Measurements from ENCODE around the gene OPRL1.
A peak's percentile ranks its signal among the peaks of the same experiment; 100 is the strongest.

OPRL1 gene

DNA sequence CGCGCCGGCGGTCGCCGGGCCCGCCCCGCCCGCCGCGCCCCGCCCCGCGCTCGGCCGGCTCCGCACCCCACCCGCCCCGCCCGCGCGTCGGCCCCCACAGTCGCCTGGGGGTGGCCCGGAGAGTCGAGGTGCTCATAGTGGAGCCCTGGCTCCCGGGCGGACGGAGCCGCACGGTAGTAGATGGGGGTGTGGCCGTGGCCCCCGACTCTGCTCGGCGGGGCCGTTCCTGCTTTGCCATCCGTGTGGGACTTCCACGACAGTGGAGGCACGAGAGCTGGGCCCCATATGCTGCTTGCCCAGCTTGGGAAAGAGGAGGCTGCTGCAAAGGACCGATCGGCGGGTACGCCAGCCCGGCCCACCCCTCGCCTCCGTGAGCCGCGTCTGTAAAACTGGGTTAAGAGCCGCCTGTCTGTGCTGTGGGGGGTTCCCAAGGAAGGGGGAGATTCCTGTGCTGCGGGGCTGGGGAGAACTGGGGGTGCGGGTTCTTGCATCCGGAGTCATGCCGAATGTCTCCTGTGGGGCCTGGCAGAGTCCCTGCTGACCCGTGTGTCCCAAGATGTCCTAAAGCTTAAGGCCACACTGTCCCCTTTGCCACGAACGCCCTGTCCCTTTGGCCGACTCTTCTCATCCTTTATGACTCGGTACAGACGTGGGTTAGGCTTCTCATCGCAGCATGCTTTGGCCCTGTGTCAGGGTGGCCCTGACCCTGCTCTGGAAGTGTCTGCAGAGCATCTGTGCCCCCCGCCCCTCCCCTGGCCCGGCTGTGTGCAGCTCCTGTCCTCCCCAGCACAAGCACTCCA, at the start of gene OPRL1:
Gene OPRL1, plus strand, starts transcription at position 70 of the 800 bp plus-strand sequence. CDS start 12,639 bp downstream, outside the sequence.
- DNase-seq = no peak

DNA sequence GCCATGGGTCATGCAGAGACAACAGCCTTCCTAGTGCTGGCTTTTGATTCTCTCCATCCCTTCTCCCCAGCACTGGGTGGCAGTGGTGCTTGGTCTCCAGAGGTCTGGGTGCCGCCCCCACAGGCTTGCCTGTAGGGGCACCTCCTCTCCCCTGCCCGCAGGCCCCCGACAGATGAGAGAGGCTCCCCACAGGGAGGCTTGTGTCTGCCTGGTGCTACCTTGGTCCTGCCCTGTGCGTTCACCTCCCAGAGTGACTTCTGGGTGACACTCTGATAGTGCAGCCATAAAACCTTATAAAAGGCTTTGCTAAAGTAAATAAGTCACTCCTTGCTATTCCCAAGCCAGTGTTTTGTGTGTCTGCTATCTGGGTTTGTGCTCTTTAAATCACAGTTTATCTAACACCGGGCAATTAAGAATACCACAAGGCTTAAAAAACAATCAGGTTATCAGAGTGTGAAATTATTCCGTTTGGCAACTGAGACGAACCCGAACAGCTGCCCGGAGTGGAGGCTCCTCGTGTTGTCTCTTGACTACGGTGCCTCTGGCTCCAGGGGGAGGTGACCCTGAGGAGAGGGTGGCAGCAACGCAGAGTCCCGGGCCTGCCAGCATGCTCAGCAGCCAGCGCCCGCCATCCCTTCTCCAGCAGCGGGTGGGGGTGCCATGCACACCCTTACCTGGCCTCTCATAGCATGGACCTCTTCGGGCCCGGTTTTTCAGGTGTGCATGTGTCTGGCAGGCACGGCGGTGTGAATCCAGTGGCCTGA, 49.3 kb upstream of the OPRL1 start:
- no peak for DNase-seq

DNA sequence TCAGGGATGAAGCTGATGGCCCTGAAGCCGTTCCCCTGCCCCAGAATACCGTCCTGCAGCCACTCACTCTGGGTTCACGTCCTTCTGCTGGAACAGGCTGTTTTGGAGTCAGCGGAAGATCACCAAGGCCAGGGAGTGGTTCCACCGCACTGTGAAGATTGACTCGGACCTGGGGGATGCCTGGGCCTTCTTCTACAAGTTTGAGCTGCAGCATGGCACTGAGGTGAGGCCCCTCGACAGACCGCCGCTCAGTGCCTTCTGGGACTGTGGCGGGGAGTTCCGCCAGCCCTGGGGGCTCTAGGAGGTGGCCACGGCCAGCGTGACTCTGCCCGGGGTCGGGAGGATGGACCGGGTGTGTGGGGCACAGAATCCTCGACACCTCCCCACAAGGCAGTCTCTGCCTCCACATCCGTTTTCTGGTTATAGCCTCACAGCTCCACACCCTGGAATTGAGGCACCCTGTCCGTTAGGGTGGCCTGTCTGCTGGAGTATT, 48.0 kb upstream of the OPRL1 start:
- DNase-seq = no peak

DNA sequence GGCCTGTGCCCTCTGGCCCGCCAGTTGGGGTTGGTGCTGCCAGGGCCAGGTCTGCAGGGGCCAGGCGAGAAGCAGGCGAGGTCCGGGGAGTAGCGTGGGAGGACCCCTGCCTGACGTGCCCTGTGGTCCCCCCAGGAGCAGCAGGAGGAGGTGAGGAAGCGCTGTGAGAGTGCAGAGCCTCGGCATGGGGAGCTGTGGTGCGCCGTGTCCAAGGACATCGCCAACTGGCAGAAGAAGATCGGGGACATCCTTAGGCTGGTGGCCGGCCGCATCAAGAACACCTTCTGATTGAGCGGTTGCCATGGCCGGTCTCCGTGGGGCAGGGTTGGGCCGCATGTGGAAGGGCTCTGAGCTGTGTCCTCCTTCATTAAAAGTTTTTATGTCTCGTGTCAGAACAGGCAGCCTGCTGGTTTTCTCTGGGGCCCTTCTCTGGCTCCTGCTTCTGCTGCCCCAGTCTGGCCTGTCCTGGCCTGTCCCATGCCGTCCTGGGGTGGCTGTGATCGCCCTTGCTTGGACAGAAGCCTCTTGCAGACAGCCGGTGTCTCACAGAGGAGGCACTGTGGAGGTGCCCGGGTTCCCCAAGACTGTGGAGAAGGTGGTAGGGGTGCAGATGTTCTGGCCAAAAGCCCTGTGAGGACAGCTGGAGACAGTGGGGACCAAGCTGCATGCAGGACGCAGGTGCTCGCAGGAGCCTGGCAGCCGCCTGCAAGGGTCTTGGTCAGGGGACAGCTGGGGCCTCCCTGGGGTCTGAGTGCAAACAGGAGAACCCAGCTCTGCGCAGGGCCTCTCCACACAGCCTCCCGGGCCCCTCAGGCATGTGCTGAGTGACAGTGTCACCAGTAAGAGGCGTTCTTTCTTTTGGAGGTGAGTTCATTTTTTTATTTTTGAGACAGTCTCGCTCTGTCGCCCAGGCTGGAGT, 46.9 kb upstream of the OPRL1 start:
- no peak for DNase-seq

DNA sequence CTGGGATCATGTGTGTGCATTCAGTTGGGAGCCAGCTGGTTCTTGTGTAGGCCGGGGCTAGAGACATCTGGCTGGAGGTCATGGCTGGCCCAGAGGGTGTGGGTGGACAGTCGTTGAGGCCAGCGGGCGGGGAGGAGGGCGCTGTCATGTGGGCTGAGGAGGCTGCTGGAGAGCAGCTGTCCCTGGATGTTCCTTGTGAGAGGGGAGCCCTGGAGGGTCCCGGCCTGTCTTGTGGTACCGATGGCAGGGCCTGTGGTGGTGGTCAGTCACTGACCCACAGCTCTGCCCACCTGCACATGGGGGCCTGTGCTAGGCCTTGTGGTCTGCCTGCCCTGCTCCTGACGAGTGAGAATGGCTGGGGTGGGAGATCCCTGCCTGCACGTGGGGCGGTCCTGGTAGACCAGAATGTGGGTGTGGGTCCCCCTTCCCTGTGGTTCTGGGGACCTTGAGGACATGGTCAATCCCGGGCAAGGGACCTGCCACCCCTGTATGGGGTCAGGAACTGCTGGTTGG, 45.8 kb upstream of the OPRL1 start:
- DNase-seq = no peak

DNA sequence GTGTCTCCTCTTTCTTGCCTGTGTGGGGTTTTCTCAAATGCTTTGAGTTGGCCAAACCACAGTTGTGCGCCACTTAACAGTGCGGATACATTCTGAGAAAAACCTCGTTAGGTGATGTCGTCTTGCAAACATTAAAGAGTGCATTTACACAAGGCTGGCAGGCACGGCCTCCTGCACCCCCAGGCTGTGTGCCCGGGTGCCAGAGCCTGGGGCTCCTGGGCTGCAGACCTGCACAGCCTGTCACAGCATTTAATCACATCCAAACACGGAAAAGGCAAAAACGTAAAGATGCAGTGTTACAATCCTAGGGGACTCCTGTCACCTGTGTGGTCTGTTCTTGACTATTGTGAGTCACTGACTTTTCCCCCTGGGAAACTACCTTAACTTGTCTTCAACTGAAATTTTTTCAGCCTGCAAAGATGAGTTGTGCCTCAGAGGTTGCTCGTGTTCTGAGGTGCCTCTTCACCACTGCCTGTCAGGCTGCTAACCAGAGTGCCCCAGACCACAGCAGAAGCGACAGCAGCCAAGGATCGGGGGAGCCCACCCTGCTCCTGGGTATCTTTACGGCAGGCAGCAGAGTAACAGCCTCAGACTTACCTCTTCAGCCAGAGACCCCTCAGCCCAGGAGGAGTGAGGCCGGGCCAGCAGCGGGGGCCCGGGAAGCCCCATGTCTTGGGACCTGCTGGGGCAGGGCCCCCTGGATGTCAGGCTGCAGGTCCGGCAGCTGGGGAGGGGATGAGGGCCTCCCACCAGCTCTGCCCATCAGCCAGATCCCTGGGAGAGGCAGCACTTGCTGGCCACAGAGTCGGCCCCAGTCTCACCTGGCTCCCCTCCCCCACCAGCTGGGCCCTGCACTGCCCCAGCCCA, 44.6 kb upstream of the OPRL1 start:
- DNase-seq = no peak

DNA sequence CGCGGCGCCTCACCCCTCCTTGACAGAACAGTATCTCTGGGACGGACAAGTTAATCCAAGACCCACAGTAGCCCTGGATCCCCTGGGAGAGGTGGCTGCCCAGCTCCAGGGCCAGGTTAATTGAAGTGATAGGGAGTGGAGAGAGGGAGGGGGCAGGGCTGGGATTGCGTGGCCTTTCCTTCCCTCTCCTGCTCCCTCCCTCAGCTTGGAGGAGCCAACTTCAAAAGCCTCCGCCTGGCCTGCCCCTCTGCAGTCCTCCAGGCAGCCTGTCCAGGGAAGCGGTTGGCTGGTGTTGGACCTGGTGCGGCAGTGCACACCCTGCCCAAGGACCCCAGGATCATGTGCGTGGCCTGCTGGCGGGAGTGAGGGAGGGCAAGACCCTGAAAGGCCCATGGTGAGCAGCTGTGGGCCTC, 43.9 kb upstream of the OPRL1 start, which contains the start of gene C20orf204:
Gene C20orf204, plus strand, starts transcription at position 250 of the 413 bp plus-strand sequence. Its CDS starts 142 bp downstream, at position 392.
- DNase-seq = no peak

DNA sequence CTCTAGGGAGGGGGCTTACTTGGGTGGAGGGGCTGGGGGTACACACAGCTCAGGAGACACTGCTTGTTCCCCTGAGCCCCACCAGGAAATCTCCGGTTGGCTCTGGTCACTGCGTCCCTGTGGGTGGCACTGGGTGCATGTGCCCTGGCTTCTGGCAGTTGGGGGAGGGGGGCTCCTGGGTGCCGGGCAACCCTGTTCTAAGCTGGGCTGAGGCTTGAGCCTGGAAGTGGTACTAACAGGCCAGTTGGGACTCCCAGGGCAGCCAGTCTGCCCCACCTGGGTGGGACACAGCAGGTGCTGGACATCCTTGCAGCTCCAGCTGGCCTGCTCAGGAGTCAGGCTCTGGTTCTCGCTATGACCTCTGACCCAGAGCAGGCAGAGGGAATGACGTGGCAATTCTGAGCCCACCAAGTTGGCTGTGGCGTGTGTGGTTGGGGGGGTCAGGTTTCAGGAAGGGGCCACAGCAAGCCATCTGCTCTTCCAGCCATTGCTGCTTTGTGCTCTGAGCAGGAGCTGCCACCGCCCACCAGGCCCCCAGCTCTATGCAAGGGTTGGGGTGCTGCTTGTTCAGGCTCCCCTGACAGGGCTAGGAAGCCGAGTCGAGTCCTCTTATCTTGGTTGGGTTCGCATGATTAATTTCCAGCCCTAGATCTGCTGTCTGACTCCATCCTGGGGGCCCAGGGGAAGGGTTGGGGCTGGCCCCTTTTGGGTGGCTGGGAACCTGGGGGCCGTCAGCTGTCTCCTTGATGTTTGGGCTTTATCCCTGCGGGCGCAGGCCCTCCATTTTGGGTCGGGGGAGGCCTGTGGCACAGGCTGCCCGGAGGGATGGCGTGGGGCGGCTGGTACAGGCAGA, 43.3 kb upstream of the OPRL1 start:
- DNase-seq = no peak

DNA sequence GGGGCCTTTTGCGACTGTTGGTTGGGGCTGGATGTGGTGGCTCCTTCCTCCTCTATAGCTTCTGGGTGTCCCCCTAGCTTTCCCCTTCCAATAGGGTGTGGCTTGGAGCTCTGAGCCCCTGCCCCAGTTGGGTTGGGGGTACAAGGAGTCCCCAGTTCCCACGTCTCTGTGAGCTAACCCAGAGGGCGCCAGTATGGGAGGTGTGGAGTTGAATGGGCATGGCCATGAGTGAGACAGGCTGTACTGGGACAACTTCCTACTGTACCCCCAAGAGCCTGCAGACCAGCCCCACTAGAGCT, 42.7 kb upstream of the OPRL1 start:
- DNase-seq = no peak

DNA sequence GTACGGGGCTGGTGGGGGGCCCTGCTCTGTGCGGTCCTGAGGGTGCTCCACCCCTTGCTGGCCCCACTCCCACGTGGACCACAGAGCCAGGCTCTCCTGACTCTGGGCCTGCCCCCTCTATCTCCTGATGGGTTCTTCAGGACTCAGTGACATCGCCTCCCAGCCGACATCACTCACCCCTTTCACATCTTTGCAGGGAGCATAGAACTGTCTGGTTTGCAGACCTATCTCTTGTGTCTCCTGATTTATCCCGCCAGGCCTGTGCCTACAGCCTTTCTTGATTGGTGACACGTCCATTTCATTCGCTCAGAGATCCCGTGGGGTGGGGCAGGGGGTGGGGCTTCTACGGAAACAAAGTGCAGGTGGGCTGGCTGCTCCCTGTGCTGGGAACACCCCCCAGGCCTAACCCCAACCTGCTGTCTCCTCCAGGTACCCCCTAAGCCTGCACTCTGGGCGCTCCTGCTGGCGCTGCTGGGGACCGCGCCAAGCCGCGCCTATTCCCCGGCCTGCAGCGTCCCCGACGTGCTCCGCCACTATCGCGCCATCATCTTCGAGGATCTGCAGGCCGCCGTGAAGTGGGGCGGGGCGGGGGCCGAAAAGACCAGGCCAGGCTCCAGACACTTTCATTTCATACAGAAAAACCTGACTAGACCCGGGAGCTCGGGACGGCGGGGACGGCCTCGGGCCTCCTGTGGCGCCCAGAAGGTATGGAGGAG, 42.2 kb upstream of the OPRL1 start:
- no peak for DNase-seq

DNA sequence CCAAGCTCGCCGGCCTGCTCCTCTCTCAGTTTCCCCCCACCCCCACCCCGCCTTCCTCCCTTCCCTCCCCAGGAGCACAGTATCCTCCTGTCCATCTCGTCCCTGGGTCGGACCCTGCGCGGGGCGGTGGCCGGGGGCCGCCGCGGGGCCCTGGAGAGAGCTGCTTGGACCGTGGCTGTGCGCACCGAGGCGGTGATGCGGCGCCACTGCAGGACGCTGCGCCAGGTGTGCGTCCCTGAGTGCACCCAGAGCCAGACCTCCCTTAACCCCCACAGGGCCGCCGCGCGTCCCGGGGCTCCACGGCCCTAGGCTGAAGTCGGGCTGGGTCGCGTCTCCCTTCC, 41.7 kb upstream of the OPRL1 start:
- no peak for DNase-seq

DNA sequence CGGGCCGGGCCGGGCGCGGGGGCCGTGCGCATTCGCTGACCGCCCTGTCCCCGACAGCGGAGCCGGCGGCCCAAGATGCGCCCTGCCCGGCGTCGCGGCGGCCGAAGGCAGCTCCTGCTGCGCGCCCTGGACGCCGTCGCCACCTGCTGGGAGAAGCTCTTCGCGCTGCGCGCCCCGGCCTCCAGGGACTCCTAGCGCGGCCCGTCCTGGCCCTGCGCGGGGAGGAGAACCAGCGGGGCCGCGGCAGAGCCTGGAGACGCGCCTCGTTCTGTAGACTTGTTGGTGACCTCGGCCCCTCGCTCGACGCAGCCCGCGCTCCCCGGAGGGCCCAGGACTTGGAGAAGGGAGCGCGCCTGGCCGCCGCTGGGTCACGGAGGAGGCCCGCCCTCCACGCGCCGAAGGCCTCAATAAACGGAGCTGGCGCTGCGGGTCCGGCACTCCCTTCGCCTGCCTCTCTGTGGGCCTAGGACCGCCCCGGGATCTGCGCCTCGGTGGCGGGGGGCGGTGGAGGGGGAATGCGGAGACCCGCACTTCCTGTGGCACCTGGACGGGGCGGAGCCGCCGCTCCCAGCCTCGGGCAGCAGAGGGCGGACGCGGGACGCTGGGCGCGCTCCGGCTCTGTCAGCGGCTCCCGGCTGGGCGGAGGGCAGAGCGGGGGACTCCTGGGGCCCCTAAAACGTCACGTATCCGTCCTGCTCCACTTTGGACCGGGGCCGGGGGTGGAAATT, 41.2 kb upstream of the OPRL1 start:
- peak; percentile 66 for DNase-seq

DNA sequence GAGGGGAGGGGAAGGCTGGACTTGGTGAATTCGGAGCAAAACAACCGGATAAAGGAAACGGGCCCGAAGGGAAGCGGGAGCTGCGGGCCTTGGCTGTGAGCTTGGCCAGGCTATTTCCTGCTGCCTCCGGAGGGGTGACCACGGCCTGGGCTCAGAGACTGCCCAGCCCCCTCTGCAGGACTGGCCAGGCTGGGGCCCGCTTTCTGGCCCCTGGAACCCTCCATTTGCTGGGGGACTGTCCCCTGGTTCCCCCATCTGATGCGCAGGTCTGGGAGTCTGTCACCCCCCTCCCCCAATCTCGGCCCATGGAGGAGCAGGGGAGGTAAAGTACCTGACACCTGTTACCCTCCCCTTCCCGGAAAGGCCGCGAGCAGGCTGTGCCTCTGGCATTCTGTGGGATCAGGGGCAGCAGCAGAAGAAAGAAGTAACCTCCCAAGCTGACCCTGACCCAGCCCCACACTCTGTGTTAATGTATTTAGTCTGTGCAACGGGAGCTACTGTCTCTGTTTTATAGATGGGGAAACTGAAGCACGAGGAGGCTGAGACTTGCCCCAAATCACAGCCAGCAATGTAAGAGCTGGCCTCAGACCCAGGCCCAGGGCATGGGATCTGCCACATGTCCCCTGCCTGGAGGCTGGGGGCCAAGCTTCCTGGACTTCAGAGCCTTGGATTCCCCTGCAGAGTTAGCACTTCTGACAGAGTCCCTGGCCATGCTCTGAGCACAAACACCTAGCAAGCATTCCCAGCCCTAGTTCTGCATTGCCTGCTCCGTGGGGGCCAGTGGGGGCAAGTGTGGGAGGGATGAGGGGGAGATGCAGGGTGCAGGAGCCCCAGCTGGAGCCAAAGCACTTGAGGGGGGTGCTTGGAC, 40.4 kb upstream of the OPRL1 start:
- no peak for DNase-seq

DNA sequence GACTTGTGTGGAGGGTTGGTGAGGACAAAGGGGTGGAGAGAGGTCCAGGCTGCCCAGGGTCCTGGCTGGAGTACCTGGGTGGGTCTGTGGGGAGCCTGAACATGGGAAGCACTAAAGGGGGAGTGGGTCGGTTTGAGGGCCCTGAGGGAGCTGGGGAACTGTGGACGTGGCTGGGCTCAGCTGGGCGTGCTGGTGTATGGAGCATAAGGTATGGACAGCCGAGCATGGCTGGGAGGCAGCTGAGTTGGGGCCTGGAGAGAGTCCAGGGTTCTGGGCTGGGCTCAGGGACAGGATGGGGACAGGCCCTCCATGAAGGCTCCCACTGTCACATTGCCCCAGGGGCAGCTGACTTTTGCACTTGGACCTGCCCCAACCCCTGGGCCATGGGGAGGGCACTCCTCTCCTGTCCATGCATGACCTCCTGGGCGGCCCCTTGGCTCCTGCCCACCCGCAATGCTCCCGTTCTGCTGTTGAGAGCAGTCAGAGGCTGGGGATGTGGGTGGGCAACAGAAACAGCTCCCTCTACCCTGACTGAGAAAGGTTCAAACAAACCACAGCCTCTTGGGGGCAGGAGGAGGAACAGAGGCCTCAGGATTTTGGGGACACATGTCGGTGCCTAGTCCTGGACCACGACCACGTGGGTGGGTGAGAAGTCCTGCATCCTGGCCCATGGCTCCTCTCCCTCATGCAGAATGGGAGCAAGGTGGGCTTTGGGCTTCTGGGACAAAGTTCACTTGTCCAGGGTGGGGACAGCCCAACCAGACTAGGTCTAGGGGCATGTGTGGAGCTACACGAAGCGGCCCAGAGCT, 39.4 kb upstream of the OPRL1 start:
- DNase-seq = no peak

DNA sequence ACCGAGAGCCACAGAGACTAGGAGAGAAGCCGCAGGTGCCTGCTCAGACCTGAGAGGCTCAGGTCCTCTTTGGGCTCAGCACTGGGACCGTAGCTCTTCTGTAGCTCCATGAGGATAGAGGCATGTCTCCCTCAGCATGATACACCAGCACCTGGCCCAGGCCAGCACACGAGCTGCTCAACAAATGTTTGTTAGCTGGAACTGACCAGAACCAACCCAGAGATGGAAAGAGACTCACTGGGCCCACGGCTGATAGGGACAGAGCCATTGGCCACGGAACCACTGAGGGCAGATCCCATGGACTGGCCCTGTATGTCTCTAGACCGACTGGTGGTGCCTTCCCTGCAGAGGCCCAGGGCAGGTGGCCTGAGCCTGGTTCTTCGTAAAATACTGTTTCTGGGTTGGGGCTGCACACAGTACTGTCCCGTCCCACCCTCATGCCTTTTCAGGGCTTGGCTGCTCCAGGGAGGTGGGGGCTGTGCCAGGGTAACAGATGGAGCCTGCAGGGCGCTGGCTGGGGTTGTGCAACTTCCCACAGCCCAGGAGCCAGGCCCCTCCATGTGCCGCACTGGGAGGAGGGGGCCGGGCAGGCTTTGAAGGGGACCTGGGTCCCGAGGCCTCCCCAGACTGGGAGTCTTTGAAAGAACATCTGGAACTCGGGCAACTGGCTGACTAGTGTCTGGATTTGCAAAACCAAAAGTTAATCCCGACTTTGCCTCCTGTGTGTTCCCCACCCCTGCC, 38.7 kb upstream of the OPRL1 start:
- no peak for DNase-seq

DNA sequence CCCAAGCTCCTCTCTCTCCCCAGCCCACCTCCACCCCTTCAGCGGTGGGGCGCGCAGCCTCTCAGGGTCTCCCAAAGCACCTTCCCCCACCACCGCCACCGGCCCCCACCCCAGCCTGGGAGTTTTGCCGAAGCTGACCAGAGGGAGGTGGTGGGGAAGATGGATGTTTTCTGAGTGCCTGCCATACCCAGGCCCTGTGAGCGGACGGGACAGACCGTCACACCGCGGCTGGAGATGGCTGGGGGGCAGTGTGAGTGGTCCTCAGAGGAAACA, 38.2 kb upstream of the OPRL1 start:
- DNase-seq = no peak
